Measurements from ENCODE around the gene NT5M.

GRCh38 chr17:17387017-17387497, 83.9 kb downstream of the NT5M start:
- TF ChIP-seq POLR2A (IDR thresholded peaks at IDR 0.05; ENCODE audit: borderline replicate concordance, extremely low read depth, insufficient read depth, insufficient read length) (no peak), ZFX (IDR thresholded peaks at IDR 0.05) (no peak), CTCF (IDR thresholded peaks at IDR 0.05 in 2 of 3, conservative IDR thresholded peaks at IDR 0.05 in 1 of 3; ENCODE audit: borderline replicate concordance in 1 of 3, insufficient read depth in 1 of 3, low read depth in 2 of 3, low read length in 2 of 3) (no peak)
